H1 (cell line): Measurements from ENCODE around the gene CEP126. TPM values are rescaled to one million over a fixed set of nuclear protein-coding genes. Genes with fewer than 3 reads are reported as not detected.

Experiments
- CTCF ChIA-PET: fragments of 300-600 bp; sonication (Branson Sonifier 250); formaldehyde crosslinking; loops from one replicate; lab custom pipeline; 2021; ENCODE audit not compliant: partially characterized antibody; lab: Charles Lee
- POLR2A ChIA-PET: fragments of 300-600 bp; sonication (Branson Sonifier 250); formaldehyde crosslinking; loops from one replicate; lab custom pipeline; 2021; ENCODE audit warnings: inconsistent platforms; ENCODE audit not compliant: partially characterized antibody; lab: Charles Lee
- DNase-seq, 2 experiments: peaks; one replicate each; pipeline versions ENCODE4 v3.0.0 to v3.0.0-alpha.2; 2010 to 2022; ENCODE audit warnings: low spot score in 2 of 2, low read depth in 1 of 2, mixed read lengths in 1 of 2
- FAIRE-seq: peaks from 2 replicates; lab custom pipeline; 2011; peaks lifted over from hg19 to GRCh38; lab: Jason Lieb, UNC
- H2AFZ ChIP-seq: 2 replicates; pipeline ENCODE4 v1.8.1; 2012; ENCODE audit warnings: low read length, inconsistent platforms
- H2AK5ac ChIP-seq: 2 replicates; pipeline ENCODE4 v1.6.1; 2013; ENCODE audit warnings: low read depth, low read length
- H2BK120ac ChIP-seq: replicated peaks from 2 replicates; pipeline ENCODE3; 2013; ENCODE audit warnings: low read depth, low read length, inconsistent platforms
- H2BK12ac ChIP-seq: 2 replicates; pipeline ENCODE4 v1.6.1; 2013; ENCODE audit warnings: low read depth, low read length
- H2BK15ac ChIP-seq: 2 replicates; pipeline ENCODE4 v1.6.1; 2013; ENCODE audit warnings: low read length
- H2BK20ac ChIP-seq: 2 replicates; pipeline ENCODE4 v1.6.1; 2013; ENCODE audit warnings: low read length
- H2BK5ac ChIP-seq: 2 replicates; pipeline ENCODE4 v1.6.1; 2013; ENCODE audit warnings: low read depth, low read length
- H3K14ac ChIP-seq: 2 replicates; pipeline ENCODE4 v1.6.1; 2013; ENCODE audit warnings: inconsistent platforms; ENCODE audit not compliant: insufficient read length
- H3K18ac ChIP-seq: 2 replicates; pipeline ENCODE4 v1.6.1; 2013; ENCODE audit warnings: low read length; ENCODE audit errors: extremely low read depth
- H3K23ac ChIP-seq: 2 replicates; pipeline ENCODE4 v1.6.1; 2013; ENCODE audit warnings: inconsistent platforms; ENCODE audit not compliant: insufficient read length
- H3K23me2 ChIP-seq: 2 replicates; pipeline ENCODE4 v1.6.1; 2013; ENCODE audit warnings: low read depth, low read length
- H3K27ac ChIP-seq: 2 replicates; pipeline ENCODE4 v1.6.1; 2011; ENCODE audit warnings: low read depth, low read length, inconsistent platforms
- H3K27me3 ChIP-seq, 4 experiments: replicated peaks in 1 of 4; 1 replicate in 1 of 4; 2 replicates in 3 of 4; pipeline versions ENCODE4 v1.6.1 to v1.8.1; 2011 to 2013; ENCODE audit warnings: low read length in 3 of 4, mild to moderate bottlenecking in 3 of 4, inconsistent platforms in 2 of 4, mixed read lengths in 2 of 4, moderate library complexity in 1 of 4; ENCODE audit not compliant: control insufficient read depth in 3 of 4, insufficient read depth in 3 of 4; ENCODE audit errors: extremely low read depth in 1 of 4
- H3K36me3 ChIP-seq, 4 experiments: 2 replicates each; pipeline versions ENCODE4 v1.6.1 to v1.8.1; 2011 to 2013; ENCODE audit warnings: mild to moderate bottlenecking in 4 of 4, low read length in 3 of 4, moderate library complexity in 2 of 4, control low read depth in 1 of 4, inconsistent platforms in 1 of 4; ENCODE audit not compliant: insufficient read depth in 4 of 4, control insufficient read depth in 2 of 4
- H3K4ac ChIP-seq: replicated peaks from 2 replicates; pipeline ENCODE3; 2013; ENCODE audit warnings: low read length, low read depth, mixed read lengths, inconsistent platforms; ENCODE audit not compliant: insufficient read length
- H3K4me1 ChIP-seq, 4 experiments: replicated peaks in 1 of 4; 1 replicate in 1 of 4; 2 replicates in 3 of 4; pipeline versions ENCODE4 v1.6.1 to v1.8.1; 2011 to 2013; ENCODE audit warnings: low read length in 3 of 4, inconsistent platforms in 2 of 4, mixed read lengths in 1 of 4; ENCODE audit not compliant: insufficient read depth in 4 of 4, control insufficient read depth in 3 of 4
- H3K4me2 ChIP-seq, 2 experiments: 2 replicates each; pipeline versions ENCODE4 v1.6.1 to v1.8.1; 2011 to 2013; ENCODE audit warnings: low read depth in 2 of 2, low read length in 2 of 2, control low read depth in 1 of 2, inconsistent platforms in 1 of 2, mild to moderate bottlenecking in 1 of 2; ENCODE audit not compliant: insufficient read depth in 1 of 2
- H3K4me3 ChIP-seq, 4 experiments: fragments of 200-600, 300-600 bp in 1 of 4; sonication (generic), shearing (Covaris generic), sonication (Bioruptor Twin) in 1 of 4; 2 replicates each; pipeline versions ENCODE4 v1.5.1 to v1.8.1; 2011 to 2016; ENCODE audit warnings: low read length in 4 of 4, low read depth in 3 of 4, control low read depth in 2 of 4, inconsistent platforms in 2 of 4, mild to moderate bottlenecking in 2 of 4, mixed read lengths in 1 of 4, moderate library complexity in 1 of 4; ENCODE audit not compliant: insufficient read depth in 2 of 4; ENCODE audit errors: extremely low read depth in 1 of 4
- H3K56ac ChIP-seq: replicated peaks from 2 replicates; pipeline ENCODE3; 2013; ENCODE audit warnings: low read depth, mild to moderate bottlenecking, mixed read lengths, low read length, inconsistent platforms; ENCODE audit not compliant: insufficient read length
- H3K79me1 ChIP-seq: 2 replicates; pipeline ENCODE4 v1.6.1; 2013; ENCODE audit warnings: low read depth, low read length, control low read depth
- H3K79me2 ChIP-seq, 2 experiments: 2 replicates each; pipeline versions ENCODE4 v1.6.1 to v1.8.1; 2012 to 2013; ENCODE audit warnings: low read length in 2 of 2, mild to moderate bottlenecking in 2 of 2, inconsistent platforms in 1 of 2; ENCODE audit not compliant: insufficient read depth in 2 of 2, control insufficient read depth in 1 of 2
- H3K9ac ChIP-seq, 4 experiments: replicated peaks in 1 of 4; 1 replicate in 1 of 4; 2 replicates in 3 of 4; pipeline versions ENCODE4 v1.6.1 to v1.8.1; 2011 to 2013; ENCODE audit warnings: low read depth in 3 of 4, low read length in 3 of 4, control low read depth in 2 of 4, mild to moderate bottlenecking in 2 of 4, moderate library complexity in 2 of 4, inconsistent platforms in 1 of 4; ENCODE audit errors: extremely low read depth in 1 of 4
- H3K9me3 ChIP-seq, 2 experiments: 2 replicates each; pipeline versions ENCODE4 v1.6.1 to v1.8.1; 2012 to 2013; ENCODE audit warnings: mild to moderate bottlenecking in 2 of 2, moderate library complexity in 2 of 2, control low read depth in 1 of 2, inconsistent platforms in 1 of 2, low read depth in 1 of 2, low read length in 1 of 2, mixed read lengths in 1 of 2; ENCODE audit not compliant: insufficient read depth in 2 of 2
- H4K20me1 ChIP-seq, 2 experiments: replicated peaks in 1 of 2; 2 replicates each; pipeline versions ENCODE3 to v1.8.1; 2011 to 2013; ENCODE audit warnings: inconsistent platforms in 2 of 2, low read length in 2 of 2, mild to moderate bottlenecking in 1 of 2; ENCODE audit not compliant: insufficient read depth in 2 of 2, control insufficient read depth in 1 of 2
- H4K5ac ChIP-seq: 2 replicates; pipeline ENCODE4 v1.6.1; 2013; ENCODE audit warnings: low read length, low read depth, mixed read lengths, inconsistent platforms; ENCODE audit not compliant: insufficient read length
- H4K8ac ChIP-seq: 2 replicates; pipeline ENCODE4 v1.8.0; 2013; ENCODE audit warnings: mild to moderate bottlenecking, moderate library complexity, low read length, inconsistent platforms; ENCODE audit not compliant: insufficient read depth; ENCODE audit errors: extremely low read depth
- H4K91ac ChIP-seq: replicated peaks from 2 replicates; pipeline ENCODE3; 2013; ENCODE audit warnings: low read length, mixed read lengths, inconsistent platforms; ENCODE audit not compliant: insufficient read length
- BRCA1 ChIP-seq: IDR thresholded peaks from 2 replicates; pipeline ENCODE4 v1.6.1; 2012; ENCODE audit warnings: low read depth, low read length, improper control_type of control experiment
- CEBPB ChIP-seq: IDR thresholded peaks from 2 replicates; pipeline ENCODE4 v1.6.1; 2012; ENCODE audit warnings: low read depth, low read length
- CHD1 ChIP-seq: IDR thresholded peaks from 2 replicates; pipeline ENCODE4 v1.6.1; 2012; ENCODE audit warnings: low read depth, low read length, improper control_type of control experiment
- CREB1 ChIP-seq: IDR thresholded peaks from 2 replicates; pipeline ENCODE4 v1.6.1; 2012; ENCODE audit warnings: inconsistent platforms
- CTCF ChIP-seq, 3 experiments: IDR thresholded peaks; 1 replicate in 2 of 3; 2 replicates in 1 of 3; pipeline versions ENCODE4 v1.5.1 to v1.6.1; 2011; ENCODE audit warnings: low read length in 3 of 3, mild to moderate bottlenecking in 3 of 3, inconsistent platforms in 2 of 3, low read depth in 1 of 3, moderate library complexity in 1 of 3; ENCODE audit not compliant: insufficient read depth in 1 of 3; ENCODE audit errors: control extremely low read depth in 1 of 3
- KDM4A ChIP-seq: IDR thresholded peaks from one replicate; pipeline ENCODE4 v1.7.1; 2012; ENCODE audit warnings: low read depth, mild to moderate bottlenecking, moderate library complexity, low read length, inconsistent platforms; ENCODE audit not compliant: severe bottlenecking
- KDM5A ChIP-seq: fragments of 200-600 bp; IDR thresholded peaks from 2 replicates; pipeline ENCODE4 v1.7.1; 2012; ENCODE audit warnings: mild to moderate bottlenecking, low read length, inconsistent platforms, mixed read lengths
- SAP30 ChIP-seq: fragments of 300-600 bp; sonication (generic); IDR thresholded peaks from 2 replicates; pipeline ENCODE4 v1.7.1; 2012; ENCODE audit warnings: low read length, moderate library complexity, mild to moderate bottlenecking, inconsistent platforms; ENCODE audit not compliant: insufficient read depth, insufficient replicate concordance
- SIN3A ChIP-seq, 2 experiments: IDR thresholded peaks in 1 of 2; conservative IDR thresholded peaks in 1 of 2; 2 replicates each; pipeline ENCODE4 v1.6.1; 2011 to 2012; ENCODE audit warnings: low read length in 2 of 2, improper control_type of control experiment in 1 of 2, low read depth in 1 of 2, mild to moderate bottlenecking in 1 of 2
- WGBS, 2 experiments: shearing (Covaris generic) in 1 of 2; methylation state at CpG; one replicate each; pipeline versions ENCODE4 v1.1.6 to v1.1.7; 2013 to 2015; ENCODE audit warnings: low lambda C conversion rate in 2 of 2, mixed read lengths in 2 of 2, inconsistent platforms in 1 of 2, low coverage in 1 of 2, missing lambda C conversion rate in 1 of 2; ENCODE audit not compliant: insufficient replicate concordance in 2 of 2, insufficient coverage in 1 of 2, insufficient read length in 1 of 2; ENCODE audit errors: extremely low coverage in 1 of 2, missing lambda C conversion rate in 1 of 2; 5-methylcytosine and 5-hydroxymethylcytosine counted together
- polyA plus RNA-seq, 7 experiments: library from polyadenylated mRNA; depleted of rRNA in 3 of 7; stranded (reverse) in 5 of 7; unstranded in 2 of 7; fragments of >200 nt in 5 of 7; fragments of 200-250 nt in 2 of 7; gene quantifications; 1 replicate in 5 of 7; 2 replicates in 1 of 7; 4 replicates in 1 of 7; pipeline versions ENCODE4 v1.2.1 to v1.2.3, GENCODE V29; 2011 to 2013; ENCODE audit warnings: missing spikeins in 2 of 7, mixed read lengths in 2 of 7
- total RNA-seq: library from RNA; stranded (reverse); fragmentation: NEBNext Ultra II Directional; extraction: Animal tissue kit (Norgen Biotek cat#: 25700); gene quantifications from 2 replicates; pipeline ENCODE4 v1.2.1, GENCODE V29; 2021

The CEP126 gene
- total and polyA plus RNA-seq, 2 of the 8 experiments (the other 6 are each of a cell fraction or from before 2014, with no cell fraction given), result 0.76 to 1.9 TPM

DNA sequence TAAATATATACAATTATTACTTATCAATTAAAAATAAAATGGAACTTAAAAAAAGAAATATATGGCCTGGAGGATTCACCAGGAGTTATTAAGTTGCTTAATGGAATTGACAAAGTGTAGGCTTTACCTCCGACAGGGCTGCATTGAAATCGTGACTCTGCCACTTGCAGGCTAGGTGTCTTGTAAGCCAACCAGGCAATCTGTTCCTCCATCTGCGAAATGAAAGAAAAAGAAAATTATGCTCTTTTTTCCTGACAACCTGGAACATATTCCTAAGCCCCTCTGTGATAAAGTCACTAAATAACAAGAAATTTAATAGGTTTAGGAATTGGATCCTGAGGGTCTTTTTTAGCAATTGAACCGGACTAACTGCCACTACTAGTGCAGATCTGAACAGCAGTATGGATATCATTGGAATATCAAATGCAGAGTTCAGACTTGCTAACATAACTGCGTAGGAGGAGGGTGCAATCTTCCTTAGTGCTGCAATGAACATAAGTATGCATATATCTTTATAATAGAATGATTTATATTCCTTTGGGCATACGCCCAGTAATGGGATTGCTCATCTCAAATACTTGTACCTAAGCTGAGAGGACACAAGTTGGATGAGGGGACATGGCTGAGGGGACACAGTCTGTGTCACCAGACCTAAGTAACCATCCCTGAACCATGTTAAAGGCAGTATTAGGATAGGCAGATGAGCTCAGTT is 42.5 kb upstream of the CEP126 start:
- Histone ChIP-seq H3K4me3 (no peak overlapping the region), H2BK15ac (no peak overlapping the region), H3K4me2 (no peak overlapping the region), H3K14ac (no peak overlapping the region), H3K56ac (no peak overlapping the region), H4K20me1 (no peaks in the 10 kb centered on the region), H3K4ac (no peak overlapping the region), H3K36me3 (no peaks in the 10 kb centered on the region), H3K9me3 (no peaks in the 10 kb centered on the region), H2BK120ac (no peak overlapping the region), H2BK5ac (no peak overlapping the region), H4K5ac (no peak overlapping the region), H3K23ac (no peak overlapping the region), H4K8ac (no peak overlapping the region), H3K79me2 (no peaks in the 10 kb centered on the region)
- ChIA-PET CTCF (interaction anchor here (6.8 kb wide), 1 partner anchor 11 kb away, joined by 49 read pairs; no protein-coding TSS in a partner anchor), POLR2A (no interaction called here)
- no peak for DNase-seq
- TF ChIP-seq CHD1 (no peak), CEBPB (no peak), SAP30 (no peak), BRCA1 (no peak), CTCF (IDR thresholded peaks at IDR 0.05; ENCODE audit: control extremely low read depth in 1 of 3, insufficient read depth in 1 of 3, low read depth in 1 of 3, low read length in 3 of 3) (no peak), SIN3A (conservative IDR thresholded peaks at IDR 0.05 in 1 of 2, IDR thresholded peaks at IDR 0.05 in 1 of 2; ENCODE audit: low read depth in 1 of 2, low read length in 2 of 2) (no peak), CREB1 (no peak), KDM5A (no peak), KDM4A (no peak)
- TF ChIP-seq, all 59 proteins: peak for 0
- no peak overlapping the region for H4K91ac ChIP-seq
- H3K79me1 ChIP-seq, result no peaks in the 10 kb centered on the region
- FAIRE-seq, result no peak
- H3K27ac ChIP-seq, result no peak overlapping the region
- no peak overlapping the region for H3K18ac ChIP-seq
- H3K4me1 ChIP-seq, result no peaks in the 10 kb centered on the region
- H2AFZ ChIP-seq, result no peak overlapping the region
- H2BK12ac ChIP-seq, result no peak overlapping the region
- no peak overlapping the region for H3K9ac ChIP-seq
- no peak overlapping the region for H2BK20ac ChIP-seq
- H3K23me2 ChIP-seq, result no peaks in the 10 kb centered on the region
- 90% methylated on average over 6 of the region's 6 CpGs; no CpG with 5 or more reads in 1 of the 2 experiments for WGBS, 2 experiments
- no peaks in the 10 kb centered on the region for H3K27me3 ChIP-seq
- H2AK5ac ChIP-seq, result no peak overlapping the region
